H1 (cell line): Measurements from ENCODE around the gene CAMK2G. TPM values are rescaled to one million over a fixed set of nuclear protein-coding genes. Genes with fewer than 3 reads are reported as not detected.

Source experiments
- CBX5 ChIP-seq: fragments of 300-800, 300-1000 bp; sonication (generic); IDR thresholded peaks from 2 replicates; pipeline ENCODE4 v1.7.1; 2016; ENCODE audit warnings: antibody characterized with exemption, low read length, low read depth
- E2F6 ChIP-seq: IDR thresholded peaks from 2 replicates; pipeline ENCODE4 v1.6.1; 2012; ENCODE audit warnings: inconsistent platforms
- FOSL1 ChIP-seq: IDR thresholded peaks from 2 replicates; pipeline ENCODE4 v1.6.1; 2011; ENCODE audit warnings: mild to moderate bottlenecking, low read depth, low read length, moderate library complexity; ENCODE audit not compliant: insufficient read depth
- RNF2 ChIP-seq: fragments of 200-900, 300-1000 bp; sonication (generic); IDR thresholded peaks from 2 replicates; pipeline ENCODE4 v1.7.1; 2016; ENCODE audit warnings: borderline replicate concordance, low read depth, mild to moderate bottlenecking, antibody characterized with exemption, low read length; ENCODE audit not compliant: poor library complexity, severe bottlenecking; ENCODE audit errors: missing control alignments
- RXRA ChIP-seq: IDR thresholded peaks from 2 replicates; pipeline ENCODE4 v1.6.1; 2011; ENCODE audit warnings: low read depth, mild to moderate bottlenecking, low read length, moderate library complexity; ENCODE audit not compliant: insufficient read depth
- TBP ChIP-seq: IDR thresholded peaks from 2 replicates; pipeline ENCODE4 v1.6.1; 2011; ENCODE audit warnings: low read depth, low read length, improper control_type of control experiment
- TEAD4 ChIP-seq: IDR thresholded peaks from 2 replicates; pipeline ENCODE4 v1.6.1; 2012; ENCODE audit warnings: low read depth, low read length, inconsistent platforms, mixed read lengths
- polyA plus RNA-seq, 7 experiments: library from polyadenylated mRNA; depleted of rRNA in 3 of 7; stranded (reverse) in 5 of 7; unstranded in 2 of 7; fragments of >200 nt in 5 of 7; fragments of 200-250 nt in 2 of 7; gene quantifications; 1 replicate in 5 of 7; 2 replicates in 1 of 7; 4 replicates in 1 of 7; pipeline versions ENCODE4 v1.2.1 to v1.2.3, GENCODE V29; 2011 to 2013; ENCODE audit warnings: missing spikeins in 2 of 7, mixed read lengths in 2 of 7
- total RNA-seq: library from RNA; stranded (reverse); fragmentation: NEBNext Ultra II Directional; extraction: Animal tissue kit (Norgen Biotek cat#: 25700); gene quantifications from 2 replicates; pipeline ENCODE4 v1.2.1, GENCODE V29; 2021

The CAMK2G gene
- total and polyA plus RNA-seq, 2 of the 8 experiments (the other 6 are each of a cell fraction or from before 2014, with no cell fraction given): 28.9 to 31.7 TPM

- TF ChIP-seq RNF2: no peak
- no peak for TF ChIP-seq E2F6
- no peak for TF ChIP-seq RXRA
- no peak for TF ChIP-seq CBX5
- no peak for TF ChIP-seq TEAD4
- no peak for TF ChIP-seq FOSL1
- TF ChIP-seq TBP: no peak
Observed at GRCh38 chr10:73887294-73888039, 13.1 kb upstream of the CAMK2G start (continued).
